OCI-LY7 (cell line): Measurements from ENCODE around the gene CHCHD6. TPM values are rescaled to one million over a fixed set of nuclear protein-coding genes. Genes with fewer than 3 reads are reported as not detected.

Source experiments
- BruUV-seq: library from RNA; stranded (reverse); fragments of 400-500 nt; replicated peaks from 2 replicates; lab custom pipeline; 2021; lab: Mats Ljungman, UMichigan
- CTCF ChIA-PET: fragments of 300-600 bp; sonication (Branson Sonifier 250); formaldehyde crosslinking; loops from one replicate; lab custom pipeline; 2022; ENCODE audit warnings: antibody characterized with exemption; ENCODE audit not compliant: unreplicated experiment; lab: Charles Lee
- POLR2A ChIA-PET: fragments of 300-600 bp; sonication (Branson Sonifier 250); formaldehyde crosslinking; loops from one replicate; lab custom pipeline; 2022; ENCODE audit warnings: antibody characterized with exemption; lab: Charles Lee
- DNase-seq: peaks from one replicate; pipeline ENCODE4 v3.0.0-alpha.2; 2015; ENCODE audit warnings: low spot score
- H2AFZ ChIP-seq: fragments of 200-600 bp; sonication (generic), shearing (Covaris generic); 2 replicates; pipeline ENCODE4 v1.6.1; 2014; ENCODE audit warnings: mild to moderate bottlenecking, antibody characterized with exemption, low read length, moderate library complexity
- H3K27ac ChIP-seq: fragments of 200-600 bp; sonication (generic); 2 replicates; pipeline ENCODE4 v1.5.1; 2014; ENCODE audit warnings: mixed run types, low read depth, mild to moderate bottlenecking, moderate library complexity, low read length, inconsistent platforms; ENCODE audit not compliant: poor library complexity, severe bottlenecking
- H3K36me3 ChIP-seq: fragments of 200-600 bp; sonication (generic); 2 replicates; pipeline ENCODE4 v1.6.1; 2014; ENCODE audit warnings: mild to moderate bottlenecking, antibody characterized with exemption, low read length, moderate library complexity, mixed read lengths; ENCODE audit not compliant: insufficient read depth
- H3K4me1 ChIP-seq: fragments of 200-600 bp; sonication (generic); 2 replicates; pipeline ENCODE4 v1.5.1; 2014; ENCODE audit warnings: mild to moderate bottlenecking, low read length; ENCODE audit not compliant: insufficient read depth, poor library complexity, severe bottlenecking
- H3K4me2 ChIP-seq: fragments of 200-600 bp; sonication (generic); 2 replicates; pipeline ENCODE4 v1.6.1; 2014; ENCODE audit warnings: mild to moderate bottlenecking, low read length
- H3K4me3 ChIP-seq: fragments of 200-600 bp; sonication (generic); 2 replicates; pipeline ENCODE4 v1.5.1; 2014; ENCODE audit warnings: mild to moderate bottlenecking, low read depth, low read length; ENCODE audit not compliant: poor library complexity, severe bottlenecking
- H3K79me2 ChIP-seq: fragments of 200-600 bp; sonication (generic); 2 replicates; pipeline ENCODE4 v1.6.1; 2016; ENCODE audit warnings: low read depth, mild to moderate bottlenecking, low read length, moderate library complexity, mixed read lengths; ENCODE audit not compliant: insufficient read depth
- H3K9me2 ChIP-seq: fragments of 200-600 bp; sonication (generic); 2 replicates; pipeline ENCODE4 v1.6.1; 2016; ENCODE audit warnings: mild to moderate bottlenecking, low read length, mixed read lengths; ENCODE audit not compliant: insufficient read depth
- H3K9me3 ChIP-seq: fragments of 200-600 bp; sonication (generic); 2 replicates; pipeline ENCODE4 v1.6.1; 2014; ENCODE audit warnings: mild to moderate bottlenecking, mixed run types, low read length, mixed read lengths
- H4K20me1 ChIP-seq: fragments of 200-600 bp; sonication (generic); 2 replicates; pipeline ENCODE4 v1.6.1; 2014; ENCODE audit warnings: mild to moderate bottlenecking, antibody characterized with exemption, low read length, moderate library complexity, mixed read lengths; ENCODE audit not compliant: insufficient read depth
- EZH2phosphoT487 ChIP-seq: fragments of 200-600 bp; sonication (generic); IDR thresholded peaks from 2 replicates; pipeline ENCODE4 v1.6.1; 2018; ENCODE audit warnings: low read depth, borderline replicate concordance, mild to moderate bottlenecking, mixed run types, antibody characterized with exemption, low read length, moderate library complexity, mixed read lengths
- intact Hi-C: fragments of 100-400 bp; cut with micrococcal nuclease; formaldehyde crosslinking; loops from one replicate; pipeline ENCODE4 v1.10.0; 2022; ENCODE audit not compliant: unreplicated experiment
- total RNA-seq, 2 experiments: library from RNA; depleted of rRNA in 1 of 2; stranded (reverse); fragments of >200 nt in 1 of 2; shearing (Covaris generic) in 1 of 2; gene quantifications; 2 replicates each; pipeline ENCODE4 v1.2.3, GENCODE V29; 2014 to 2022
- TF ChIP-seq, protein P1 (sequence below): fragments of 200-600 bp; sonication (generic); conservative IDR thresholded peaks from 2 replicates; pipeline ENCODE4 v1.5.1; 2014; ENCODE audit warnings: mild to moderate bottlenecking, antibody characterized with exemption, low read length, moderate library complexity, mixed read lengths

CHCHD6 gene
- total RNA-seq, 2 experiments from 2014 or later: 14.7 to 21.2 TPM

DNA sequence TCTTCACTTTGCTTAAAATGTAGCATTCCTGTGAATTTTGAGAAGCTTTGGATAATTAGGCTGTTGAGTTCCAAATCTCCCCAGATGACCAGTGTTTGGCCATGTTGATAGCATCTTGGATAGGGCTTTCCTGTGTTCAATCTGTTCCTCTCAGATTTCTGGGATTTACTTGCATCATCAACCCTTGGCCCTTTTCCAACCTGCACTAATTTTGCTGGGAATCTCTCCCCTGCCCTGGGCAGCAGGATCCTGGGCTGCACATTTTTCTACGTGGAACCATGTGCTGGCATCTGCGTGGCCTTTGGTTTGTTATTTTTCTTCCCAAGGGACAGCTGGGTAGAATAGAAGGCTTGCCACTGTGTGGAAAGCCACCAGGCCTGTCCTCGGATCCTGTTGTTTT is 203.5 kb downstream of the CHCHD6 start:
- Histone ChIP-seq H3K4me2 (no peak overlapping the region), H3K79me2 (no peaks in the 10 kb centered on the region), H4K20me1 (no peaks in the 10 kb centered on the region), H3K4me1 (peaks cover 14% of the 10 kb centered on the region), H3K9me2 (no peaks in the 10 kb centered on the region), H3K4me3 (no peak overlapping the region), H3K27ac (no peak overlapping the region), H3K36me3 (no peaks in the 10 kb centered on the region), H3K9me3 (no peaks in the 10 kb centered on the region), H2AFZ (no peak overlapping the region)
- TF ChIP-seq, protein P1, sequence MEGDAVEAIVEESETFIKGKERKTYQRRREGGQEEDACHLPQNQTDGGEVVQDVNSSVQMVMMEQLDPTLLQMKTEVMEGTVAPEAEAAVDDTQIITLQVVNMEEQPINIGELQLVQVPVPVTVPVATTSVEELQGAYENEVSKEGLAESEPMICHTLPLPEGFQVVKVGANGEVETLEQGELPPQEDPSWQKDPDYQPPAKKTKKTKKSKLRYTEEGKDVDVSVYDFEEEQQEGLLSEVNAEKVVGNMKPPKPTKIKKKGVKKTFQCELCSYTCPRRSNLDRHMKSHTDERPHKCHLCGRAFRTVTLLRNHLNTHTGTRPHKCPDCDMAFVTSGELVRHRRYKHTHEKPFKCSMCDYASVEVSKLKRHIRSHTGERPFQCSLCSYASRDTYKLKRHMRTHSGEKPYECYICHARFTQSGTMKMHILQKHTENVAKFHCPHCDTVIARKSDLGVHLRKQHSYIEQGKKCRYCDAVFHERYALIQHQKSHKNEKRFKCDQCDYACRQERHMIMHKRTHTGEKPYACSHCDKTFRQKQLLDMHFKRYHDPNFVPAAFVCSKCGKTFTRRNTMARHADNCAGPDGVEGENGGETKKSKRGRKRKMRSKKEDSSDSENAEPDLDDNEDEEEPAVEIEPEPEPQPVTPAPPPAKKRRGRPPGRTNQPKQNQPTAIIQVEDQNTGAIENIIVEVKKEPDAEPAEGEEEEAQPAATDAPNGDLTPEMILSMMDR: no peak
- TF ChIP-seq EZH2phosphoT487: no peak
- CTCF ChIA-PET: no interaction called here
- intact Hi-C loops: no loop called here
- BruUV-seq: no TSS peak
- POLR2A ChIA-PET: interaction anchor here (0.7 to 1.2 kb wide), 2 partner anchors 10 to 283 kb away, joined by 3 read pairs; no protein-coding TSS in a partner anchor
- no peak for DNase-seq

DNA sequence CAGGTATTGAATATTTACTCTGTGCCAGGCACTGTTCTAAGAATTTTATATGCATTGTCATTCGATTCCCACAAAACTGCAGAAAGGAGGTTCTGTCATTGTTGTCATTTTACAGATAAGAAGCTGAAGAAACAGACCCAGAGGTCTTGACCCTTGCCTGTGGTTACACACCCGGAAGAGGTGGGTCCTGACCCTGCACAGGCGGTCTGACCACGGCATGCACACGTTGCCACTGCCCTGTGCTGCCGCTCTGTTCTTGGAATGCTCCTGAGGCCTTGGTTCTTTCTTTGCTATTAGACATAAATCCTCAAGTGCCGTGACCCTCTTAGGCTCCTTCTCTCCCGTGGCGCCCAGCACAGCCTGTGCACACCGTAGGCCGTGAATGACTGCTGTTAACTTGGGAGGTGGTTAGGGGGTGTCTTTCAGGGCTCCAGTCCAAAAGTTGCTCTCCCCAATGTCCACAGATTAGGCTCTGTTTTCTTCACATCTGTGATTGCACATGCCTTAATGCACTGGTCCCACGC is 204.8 kb downstream of the CHCHD6 start:
- Histone ChIP-seq H3K79me2 (no peaks in the 10 kb centered on the region), H2AFZ (no peak overlapping the region), H3K4me1 (peaks cover 14% of the 10 kb centered on the region), H3K9me3 (no peaks in the 10 kb centered on the region), H3K27ac (no peak overlapping the region), H3K36me3 (no peaks in the 10 kb centered on the region), H3K9me2 (no peaks in the 10 kb centered on the region), H3K4me3 (no peak overlapping the region), H3K4me2 (no peak overlapping the region), H4K20me1 (no peaks in the 10 kb centered on the region)
- TF ChIP-seq, protein P1: no peak
- TF ChIP-seq EZH2phosphoT487: no peak
- DNase-seq: no peak
- BruUV-seq: no TSS peak
- intact Hi-C loops: no loop called here
- ChIA-PET POLR2A (interaction anchor here (1.0 kb wide), 1 partner anchor 365 kb away, joined by 4 read pairs; no protein-coding TSS in a partner anchor), CTCF (no interaction called here)

DNA sequence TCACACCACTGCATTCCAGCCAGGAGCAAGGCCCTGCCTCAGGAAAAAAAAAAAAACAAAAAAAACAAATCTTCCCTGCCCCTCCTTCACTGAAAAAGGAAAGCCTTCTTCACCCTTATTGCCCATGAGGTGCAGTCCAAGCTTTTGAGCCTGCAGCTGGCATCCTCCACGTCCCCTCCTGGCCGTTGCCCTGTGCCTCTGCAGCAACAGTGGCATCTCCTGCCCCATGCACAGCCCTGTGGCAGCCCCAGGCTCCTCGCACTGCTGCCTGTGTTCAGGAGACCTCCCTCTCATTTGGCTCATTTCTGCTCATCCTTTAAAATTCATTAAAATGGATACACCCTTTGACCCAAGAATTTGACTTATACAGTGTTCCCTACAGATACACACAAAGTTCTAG is 206.2 kb downstream of the CHCHD6 start:
- Histone ChIP-seq H3K4me1 (peaks cover 14% of the 10 kb centered on the region), H3K9me3 (no peaks in the 10 kb centered on the region), H2AFZ (no peak overlapping the region), H3K4me2 (no peak overlapping the region), H4K20me1 (no peaks in the 10 kb centered on the region), H3K9me2 (no peaks in the 10 kb centered on the region), H3K4me3 (no peak overlapping the region), H3K27ac (no peak overlapping the region), H3K79me2 (no peaks in the 10 kb centered on the region), H3K36me3 (no peaks in the 10 kb centered on the region)
- POLR2A ChIA-PET: no interaction called here
- intact Hi-C loops: no loop called here
- TF ChIP-seq EZH2phosphoT487: no peak
- TF ChIP-seq, protein P1: no peak
- DNase-seq: no peak
- CTCF ChIA-PET: no interaction called here
- BruUV-seq: no TSS peak
